NCI-H187 (cell line): ENCODE data around the gene SPEF2.

Source experiments
- DNase-seq, 2 experiments: peaks; one replicate each; lab custom pipeline; 2025; lab: John Stamatoyannopoulos, UW

Gene SPEF2

GRCh38 chr5:35785601-35786085 is 168.0 kb downstream of the SPEF2 start:
- no peak for DNase-seq

GRCh38 chr5:35788724-35789123 is 171.1 kb downstream of the SPEF2 start:
- DNase-seq = no peak

GRCh38 chr5:35789732-35790456 is 172.2 kb downstream of the SPEF2 start:
- no peak for DNase-seq

- DNase-seq = no peak
These were observed 172.8 kb downstream of the SPEF2 start for GRCh38 chr5:35790457-35790822.

- no peak for DNase-seq
These were observed 176.6 kb downstream of the SPEF2 start for GRCh38 chr5:35794328-35794619.

- no peak for DNase-seq
These were observed 177.2 kb downstream of the SPEF2 start for GRCh38 chr5:35794684-35795375.

- no peak for DNase-seq
These were observed 181.5 kb downstream of the SPEF2 start for GRCh38 chr5:35799181-35799580.

- no peak for DNase-seq
These were observed 182.1 kb downstream of the SPEF2 start for GRCh38 chr5:35799753-35800152.

GRCh38 chr5:35803191-35803651 is 185.6 kb downstream of the SPEF2 start:
- no peak for DNase-seq

GRCh38 chr5:35804201-35804653 is 186.6 kb downstream of the SPEF2 start:
- DNase-seq = no peak

GRCh38 chr5:35804841-35805240 is 187.2 kb downstream of the SPEF2 start:
- DNase-seq = no peak

- no peak for DNase-seq
These were observed 192.9 kb downstream of the SPEF2 start for GRCh38 chr5:35810601-35811000.

- no peak for DNase-seq
These were observed 193.6 kb downstream of the SPEF2 start for GRCh38 chr5:35811108-35811741.

GRCh38 chr5:35813521-35813920 is 195.9 kb downstream of the SPEF2 start:
- DNase-seq = no peak

GRCh38 chr5:35815089-35815936 is 197.7 kb downstream of the SPEF2 start:
- no peak for DNase-seq

GRCh38 chr5:35816881-35817521 is 199.3 kb downstream of the SPEF2 start:
- no peak for DNase-seq

GRCh38 chr5:35819026-35819425 is 201.4 kb downstream of the SPEF2 start:
- DNase-seq = no peak

- no peak for DNase-seq
These were observed 202.0 kb downstream of the SPEF2 start for GRCh38 chr5:35819668-35820067.

GRCh38 chr5:35820735-35821134 is 203.1 kb downstream of the SPEF2 start:
- no peak for DNase-seq

- DNase-seq = no peak
These were observed 203.8 kb downstream of the SPEF2 start for GRCh38 chr5:35821513-35821912.

- DNase-seq = no peak
These were observed 204.8 kb downstream of the SPEF2 start for GRCh38 chr5:35822511-35822910.
